Stimulated activated CD4-positive, alpha-beta T cell treated with anti-CD3 and anti-CD28 coated beads, TNF-alpha, amount 100 ng/mL, for 1 hour (primary cell): ENCODE measurements around the gene DDX59.

Experiments used
- DNase-seq, 3 donors: peaks; one replicate each; pipeline ENCODE4 v3.0.0-alpha.2; 2020; ENCODE audit warnings: low read depth in 3 of 3, low spot score in 1 of 3

DDX59 gene

DNA sequence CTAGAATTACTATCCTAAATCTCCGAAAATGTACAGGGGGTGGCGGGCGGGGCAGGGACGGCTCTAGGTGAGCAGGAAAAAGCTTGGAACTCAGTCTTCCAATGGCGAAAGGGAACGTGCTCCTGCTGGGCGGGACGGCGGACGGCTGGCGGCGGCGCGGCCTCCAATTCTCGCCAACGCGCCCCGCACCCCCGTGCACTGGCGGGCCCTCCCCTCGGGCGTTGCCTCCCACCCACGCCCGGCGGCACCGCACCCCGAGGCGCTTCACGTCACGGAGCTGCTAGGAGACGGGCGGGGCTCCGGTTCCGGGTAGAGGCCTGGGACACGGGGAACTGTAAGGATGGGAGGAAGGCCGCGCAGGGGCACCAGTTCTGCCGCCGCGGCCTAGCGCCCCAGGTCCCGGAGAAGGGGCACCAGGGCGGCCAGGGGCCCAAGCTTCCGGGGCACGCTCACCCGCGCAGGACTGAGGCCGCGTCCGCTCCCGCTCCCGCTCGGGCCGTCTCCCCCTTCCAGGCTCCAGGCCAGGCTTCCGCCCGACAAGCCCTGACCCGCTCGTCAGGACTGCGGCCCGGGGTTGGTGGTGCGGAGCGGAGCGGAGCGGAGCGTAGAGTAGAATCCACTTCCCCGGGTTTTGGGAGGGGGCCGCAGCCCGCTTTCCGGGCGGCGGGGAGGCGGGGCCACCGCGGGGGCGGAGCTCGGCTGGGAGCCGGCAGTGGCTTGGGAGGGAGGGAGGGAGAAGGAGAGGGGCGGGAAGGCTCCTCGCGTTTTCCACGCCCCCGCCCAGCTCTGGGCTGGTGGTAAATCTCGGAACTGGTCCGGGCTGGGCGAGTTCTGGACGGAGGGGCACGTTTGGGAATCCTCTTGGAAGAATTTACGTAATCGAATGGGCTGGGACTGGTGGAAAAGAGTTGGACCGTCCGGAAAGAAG lies at the start of gene DDX59:
Gene DDX59, minus strand, starts transcription at position 594 of the 928 bp plus-strand sequence. CDS start 3,167 bp downstream, outside the sequence.
- peak; percentile 65 to 86 (median 77) for DNase-seq

DNA sequence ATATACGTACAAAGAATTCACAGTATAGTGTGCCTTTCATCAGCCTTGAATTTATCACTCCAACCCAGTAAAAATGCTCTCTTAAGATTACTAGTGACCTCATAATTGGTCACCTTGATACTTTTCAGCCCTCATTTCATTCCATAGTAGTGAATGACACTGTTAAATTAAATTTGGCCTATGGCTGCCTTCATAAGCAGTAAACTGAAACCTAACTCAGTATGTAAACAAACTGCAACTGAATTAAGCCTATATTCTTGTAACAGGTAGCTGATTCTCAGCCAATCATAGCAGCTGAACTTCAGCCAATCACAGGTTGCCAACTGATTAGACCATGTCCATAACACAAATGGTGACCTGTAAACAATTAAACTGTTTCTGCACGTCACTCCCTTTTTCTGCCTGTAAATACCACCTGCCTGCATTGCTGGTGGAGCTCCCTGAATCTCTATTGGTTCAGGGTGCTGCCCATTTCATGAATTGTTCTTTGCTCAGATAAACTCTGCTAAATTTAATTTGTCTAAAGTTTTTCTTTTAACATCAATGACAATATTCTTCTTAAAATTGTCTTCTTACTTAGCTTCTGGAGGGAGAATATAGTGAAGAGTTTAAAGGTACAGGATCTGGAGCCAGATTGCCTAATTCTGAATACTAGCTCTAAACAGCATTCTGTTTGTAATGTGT lies 44.9 kb upstream of the DDX59 start:
- no peak for DNase-seq

DNA sequence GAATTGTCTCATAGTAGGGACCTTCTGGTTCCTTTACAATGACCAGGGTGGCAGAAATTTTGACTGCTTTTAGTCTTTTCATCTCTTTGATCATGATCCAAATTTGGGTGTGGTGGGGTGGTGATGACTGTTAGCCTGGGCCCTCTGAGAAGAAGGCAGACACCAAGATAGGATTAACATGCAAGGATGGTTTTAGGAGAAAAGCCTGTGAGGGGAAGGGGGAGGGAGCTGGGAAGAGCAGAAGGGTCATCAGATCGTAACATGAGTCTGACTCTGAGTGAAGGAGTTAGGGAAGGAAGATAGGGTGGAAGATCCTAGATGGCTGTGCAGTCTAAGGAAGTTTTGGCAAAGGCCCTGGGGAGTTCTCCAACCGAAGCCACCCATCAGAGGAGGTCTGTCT lies 40.5 kb upstream of the DDX59 start:
- DNase-seq: no peak

DNA sequence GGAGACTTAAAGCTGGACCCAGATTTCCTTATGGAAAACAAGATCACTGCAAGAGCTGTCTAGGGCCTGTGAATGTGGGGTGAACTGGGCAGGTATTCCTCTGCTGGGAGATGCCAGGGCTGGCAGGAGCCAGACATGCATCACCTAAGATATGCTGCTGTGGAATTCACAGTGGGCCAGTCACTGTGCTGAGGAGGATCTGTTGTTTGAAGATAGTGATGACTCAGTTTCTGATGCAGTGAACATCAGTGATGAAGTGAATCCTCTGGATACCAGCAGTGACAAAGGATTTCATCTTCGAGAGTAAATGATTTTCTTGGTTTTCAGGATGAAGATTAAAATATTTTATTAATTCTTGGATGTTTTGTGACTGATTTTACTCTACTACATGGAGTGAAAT lies 39.1 kb upstream of the DDX59 start:
- no peak for DNase-seq

DNA sequence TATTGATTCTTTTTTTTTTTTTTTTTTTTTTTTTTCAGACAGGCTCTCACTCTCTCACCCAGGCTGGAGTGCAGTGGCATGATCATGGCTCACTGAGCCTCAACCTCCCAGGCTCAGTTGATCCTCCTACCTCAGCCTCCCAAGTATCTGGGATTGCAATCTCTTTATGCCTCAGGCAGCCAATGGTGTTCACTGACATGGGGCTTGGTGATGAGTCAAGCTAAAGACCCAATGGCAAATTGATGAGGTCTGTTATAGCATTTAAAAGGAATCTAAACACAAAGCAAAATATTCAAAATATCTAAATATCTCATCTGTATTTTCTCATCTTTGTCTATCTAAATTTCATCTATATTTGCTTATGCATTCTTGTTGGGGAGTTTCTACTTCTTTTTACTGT lies 38.5 kb upstream of the DDX59 start:
- DNase-seq: no peak

DNA sequence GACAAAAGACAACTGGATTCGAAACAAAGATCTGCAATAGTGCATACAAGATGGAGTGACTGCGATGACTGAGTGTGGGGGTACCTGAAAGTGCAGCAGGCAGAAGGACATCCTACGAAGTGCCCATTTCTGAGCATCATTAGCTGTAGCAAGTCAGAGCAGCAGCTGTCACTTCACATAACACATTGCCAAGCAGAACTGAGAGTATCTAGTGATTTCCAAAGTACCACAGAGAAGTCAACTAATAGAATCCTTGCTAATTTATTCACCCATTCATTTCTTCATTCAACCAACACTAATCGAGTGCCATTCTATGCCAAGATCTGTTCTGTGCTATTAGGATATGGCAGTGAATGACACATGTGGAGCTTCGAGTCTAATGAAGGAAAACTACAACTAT lies 37.4 kb upstream of the DDX59 start:
- DNase-seq: no peak

DNA sequence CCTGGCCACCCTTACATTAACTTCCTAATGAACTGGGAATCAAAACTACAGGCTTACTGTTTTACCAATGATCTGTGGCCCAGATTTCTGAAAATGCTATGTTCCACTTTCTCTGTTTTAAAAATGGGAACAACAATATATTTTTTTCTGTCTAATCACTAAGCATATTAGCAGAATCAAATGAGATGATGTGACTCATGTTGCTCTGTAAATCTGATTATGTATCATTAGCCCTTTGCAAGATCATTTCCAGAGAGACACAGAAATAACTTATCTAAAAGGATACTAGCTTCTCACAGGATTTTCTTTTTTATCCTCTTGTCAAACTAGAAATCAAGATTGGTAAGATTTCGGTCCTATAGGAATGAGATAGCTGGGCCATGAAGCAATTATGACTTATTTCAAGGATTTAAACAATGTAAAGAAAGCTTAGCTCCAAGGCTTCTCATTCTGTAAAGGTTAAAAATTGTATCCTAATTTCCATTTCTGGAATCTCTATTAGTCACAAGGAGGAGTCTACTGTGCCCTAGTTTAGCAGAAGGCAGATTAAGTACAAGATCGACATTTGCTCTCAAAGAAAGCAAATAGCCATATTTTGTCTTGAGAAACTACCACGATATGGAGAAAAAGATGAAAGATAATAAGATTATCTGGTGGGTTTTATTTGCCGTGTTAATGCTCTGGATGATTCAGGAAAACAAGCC lies 36.6 kb upstream of the DDX59 start:
- DNase-seq: no peak

DNA sequence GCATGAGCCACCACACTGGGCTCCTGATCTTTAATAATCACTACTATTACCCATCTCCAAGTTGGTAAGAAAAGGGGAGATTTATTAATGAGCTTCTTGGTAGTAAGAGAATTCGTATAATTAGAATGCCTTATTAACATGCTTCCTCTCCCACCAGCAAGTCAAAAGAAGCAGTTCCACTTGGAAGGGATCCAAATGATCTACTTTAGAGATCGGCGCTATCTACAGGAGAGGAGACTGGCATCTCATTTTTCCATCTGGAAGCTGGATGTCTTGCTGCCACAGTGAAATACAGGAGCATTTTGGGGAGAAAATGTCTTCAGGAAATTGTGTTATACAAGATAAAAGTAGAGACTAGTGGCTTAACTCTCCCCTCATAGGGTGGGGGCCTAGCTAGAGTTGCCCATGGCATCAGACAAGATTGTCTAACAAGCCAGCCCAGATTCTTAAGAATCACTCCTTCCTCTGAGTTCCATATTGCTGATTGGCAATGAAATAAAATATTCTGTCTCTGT lies 35.3 kb upstream of the DDX59 start:
- DNase-seq: no peak

DNA sequence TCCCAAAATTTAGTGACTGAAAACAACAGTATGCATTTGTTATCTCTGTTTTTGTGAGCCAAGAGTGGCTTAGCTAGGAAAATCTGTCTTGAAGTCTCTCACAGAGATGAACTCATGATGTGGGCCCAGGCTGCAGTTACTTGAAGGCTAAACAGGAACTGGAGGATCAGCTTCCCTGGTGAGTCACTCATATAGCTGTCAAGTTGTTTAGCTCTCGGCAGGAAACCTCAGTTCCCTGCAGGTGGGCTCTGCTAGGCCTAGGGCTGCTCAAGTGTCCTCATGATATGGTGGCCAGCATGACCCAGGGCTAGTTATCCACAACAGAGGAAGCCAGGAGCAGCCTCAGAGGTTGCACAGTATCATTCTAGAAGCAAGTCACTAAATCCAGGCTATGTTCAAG lies 30.2 kb upstream of the DDX59 start:
- DNase-seq: no peak

DNA sequence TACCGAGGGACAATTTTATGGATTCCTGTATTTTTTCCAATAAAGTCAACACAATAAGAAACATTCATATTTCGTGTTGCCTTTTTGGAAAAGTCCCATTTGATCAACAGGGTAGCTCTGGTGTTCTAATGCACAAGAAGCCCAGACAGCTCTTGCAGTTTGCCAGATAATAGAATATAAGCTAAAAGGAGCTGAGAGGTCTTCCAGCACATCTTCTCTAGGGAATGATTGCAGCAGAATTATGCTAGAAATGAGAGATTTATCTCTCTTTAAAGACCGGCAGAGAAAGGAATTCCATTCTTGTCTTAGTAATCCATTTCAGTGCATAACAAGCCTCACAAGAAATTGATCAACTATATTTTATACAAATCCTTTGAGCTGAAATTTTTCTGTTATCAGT lies 25.0 kb upstream of the DDX59 start:
- DNase-seq: no peak

DNA sequence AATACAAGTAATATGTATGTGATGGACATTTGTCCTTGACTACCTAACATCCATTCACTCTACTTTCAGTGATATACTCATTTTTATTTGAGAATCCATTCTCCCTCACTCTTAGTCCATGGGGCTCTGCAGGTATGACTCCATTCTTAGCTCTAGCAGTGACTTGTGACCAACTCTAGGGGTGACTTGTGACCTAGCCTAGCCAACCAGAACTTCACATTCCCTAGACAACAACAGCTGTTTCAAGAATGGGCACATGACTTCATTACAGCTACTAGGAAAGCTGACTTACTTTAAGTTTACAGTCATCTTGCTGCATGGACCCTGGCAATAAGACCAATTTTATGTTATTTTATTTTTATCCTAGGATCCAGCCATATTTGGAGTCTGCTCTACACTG lies 23.6 kb upstream of the DDX59 start:
- no peak for DNase-seq

DNA sequence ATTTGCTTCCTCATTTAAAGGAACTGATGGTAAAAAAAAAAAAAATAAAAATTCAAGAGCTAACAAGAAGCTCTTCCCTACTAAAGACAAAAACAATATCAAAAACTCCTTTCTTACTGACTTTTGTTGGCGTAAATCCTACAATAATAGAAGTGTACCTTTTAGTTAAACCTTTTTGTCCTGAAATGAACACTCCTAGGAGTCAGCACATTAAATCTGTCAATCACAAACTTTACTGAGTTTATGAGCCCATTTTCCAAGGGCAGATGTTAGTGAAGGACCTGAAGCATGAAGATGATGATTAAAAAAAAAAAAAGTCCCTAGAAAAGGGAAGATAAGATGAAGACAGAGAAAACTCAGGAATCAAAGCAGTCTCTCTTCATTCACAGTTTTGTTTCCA lies 22.6 kb upstream of the DDX59 start:
- no peak for DNase-seq

DNA sequence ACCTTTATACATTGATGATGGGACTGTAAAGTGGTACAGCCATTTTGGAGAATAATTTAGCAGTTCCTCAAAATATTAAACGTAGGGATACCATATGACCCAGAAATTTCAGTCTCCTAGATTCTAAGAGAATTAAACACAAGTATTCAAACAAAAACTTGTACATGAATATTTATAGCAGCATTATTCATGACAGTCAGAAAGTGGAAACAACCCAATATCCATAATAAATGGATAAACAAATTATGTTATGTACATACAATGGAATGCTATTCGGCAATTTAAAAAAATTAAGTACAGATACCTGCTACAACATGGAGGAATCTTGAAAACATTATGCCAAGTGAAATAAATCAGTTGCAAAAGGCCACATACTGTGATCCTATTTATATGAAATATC lies 16.9 kb upstream of the DDX59 start:
- no peak for DNase-seq

DNA sequence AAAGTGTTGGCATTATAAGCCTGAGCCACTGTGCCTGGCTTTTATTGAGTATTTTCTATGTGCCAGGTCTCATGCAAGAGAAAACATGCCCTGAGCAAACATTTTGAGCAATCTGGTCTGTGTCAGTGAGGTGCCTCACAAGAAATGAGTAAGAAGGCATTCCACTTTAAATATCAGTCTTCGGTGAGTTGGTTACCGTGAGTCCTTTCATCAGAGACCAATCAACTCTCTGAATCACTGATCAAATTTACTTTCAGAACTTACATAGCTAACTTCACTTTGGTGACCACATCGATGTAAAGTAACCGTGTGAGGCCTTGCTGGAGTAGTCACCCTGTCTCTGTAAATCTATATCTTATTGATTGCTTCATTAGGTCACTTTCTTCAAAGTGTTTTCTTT lies 14.3 kb upstream of the DDX59 start:
- DNase-seq: no peak

DNA sequence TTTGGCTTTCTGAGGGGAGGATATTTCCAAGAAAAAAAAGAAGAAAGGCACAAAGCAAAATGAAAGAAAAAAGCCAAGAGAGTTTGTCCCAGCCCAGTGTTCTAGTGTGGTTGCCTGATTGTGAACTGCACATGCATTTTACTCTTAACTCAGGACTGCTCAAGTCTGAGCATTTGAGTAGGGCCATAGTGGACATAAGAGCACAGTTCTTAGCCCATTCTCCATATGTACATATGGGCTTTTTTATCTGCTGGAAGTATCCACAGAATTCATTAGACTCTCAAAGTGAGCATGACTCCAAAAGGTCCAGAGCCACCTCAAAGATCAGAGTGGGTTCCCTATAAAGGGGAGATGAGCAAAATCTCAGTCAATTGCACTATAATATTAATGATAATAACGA lies 13.6 kb upstream of the DDX59 start:
- DNase-seq: no peak

DNA sequence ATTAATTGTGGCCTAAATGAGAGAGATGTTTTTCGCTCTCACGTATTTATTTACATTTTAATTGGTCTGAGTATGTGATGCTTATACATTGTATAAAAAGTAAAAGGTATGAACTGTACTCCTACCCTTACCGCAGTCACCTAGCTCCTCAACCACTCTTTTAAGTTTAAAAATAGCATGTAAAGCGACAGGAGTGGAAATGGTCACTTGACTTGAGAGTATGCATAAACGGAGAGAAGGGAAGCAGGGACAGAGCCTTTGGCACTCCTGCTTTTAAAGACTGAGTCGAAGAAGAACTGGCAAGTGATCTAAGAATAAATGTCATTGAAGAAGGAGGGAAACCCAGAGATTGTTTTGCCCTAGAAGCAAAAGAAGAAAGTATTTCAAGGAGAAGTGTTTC lies 11.5 kb upstream of the DDX59 start:
- DNase-seq: no peak

DNA sequence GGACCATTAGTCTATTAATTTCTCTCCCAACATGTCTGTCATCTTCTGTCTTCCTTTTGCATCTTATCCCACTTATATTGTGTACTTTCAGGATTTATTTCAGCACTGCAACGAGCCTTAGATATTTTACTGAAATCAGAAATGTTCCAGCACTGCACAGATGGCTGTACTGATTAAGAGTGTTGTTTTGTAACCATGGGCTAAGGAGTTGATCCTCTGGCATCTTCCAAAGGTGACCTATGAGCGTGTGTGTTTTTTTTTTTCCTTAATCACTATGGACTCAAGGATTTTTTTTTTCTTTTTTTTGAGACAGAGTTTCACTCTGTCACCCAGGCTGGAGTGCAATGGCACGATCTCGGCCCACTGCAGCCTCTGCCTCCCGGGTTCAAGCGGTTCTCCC lies 7.1 kb upstream of the DDX59 start:
- DNase-seq: no peak

DNA sequence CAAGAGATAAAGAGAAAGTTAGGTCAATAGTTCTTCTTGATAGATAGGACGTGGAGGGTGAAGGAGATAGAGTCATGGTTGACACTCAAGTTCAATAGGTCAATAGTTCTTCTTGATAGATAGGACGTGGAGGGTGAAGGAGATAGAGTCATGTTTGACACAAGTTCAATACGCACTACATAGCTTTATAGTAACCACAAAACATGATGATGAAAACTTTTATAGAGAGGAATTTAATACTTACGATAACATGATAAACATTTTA lies 5.8 kb upstream of the DDX59 start:
- DNase-seq: no peak

DNA sequence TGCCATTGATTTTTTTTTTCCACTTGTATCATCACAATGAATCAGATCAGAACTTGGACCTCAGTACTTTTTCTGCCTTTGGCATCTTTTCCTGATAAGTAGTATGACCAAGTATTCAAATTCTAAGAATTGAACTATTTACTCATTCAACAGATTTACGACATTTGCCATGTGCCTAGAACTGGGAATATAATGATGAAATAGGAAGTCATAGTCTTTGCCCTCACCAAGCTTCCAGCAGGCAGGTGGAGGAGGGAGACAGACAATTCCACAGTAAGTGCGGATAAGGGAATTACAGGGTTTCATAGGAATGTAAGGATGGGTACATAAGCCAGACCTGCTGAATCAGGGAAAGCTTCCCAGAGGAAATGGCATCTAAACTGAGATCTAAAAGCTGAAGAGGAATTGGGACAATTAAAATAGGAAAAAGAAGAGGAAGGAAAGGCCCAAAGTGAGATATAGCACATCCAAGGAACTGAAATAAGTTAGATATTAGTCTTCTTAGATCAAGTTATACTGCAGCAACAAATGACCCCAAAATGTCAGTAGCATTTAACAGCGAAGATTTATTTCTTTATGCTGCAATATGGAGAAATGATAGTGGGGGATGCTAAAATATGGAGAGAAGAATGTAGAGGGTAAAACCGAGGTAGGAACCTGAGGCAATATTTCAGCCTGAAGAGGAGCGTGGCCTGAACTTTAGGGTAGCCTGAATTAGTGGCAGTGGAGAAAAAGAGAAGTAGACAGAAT lies 5.3 kb upstream of the DDX59 start:
- DNase-seq: no peak

DNA sequence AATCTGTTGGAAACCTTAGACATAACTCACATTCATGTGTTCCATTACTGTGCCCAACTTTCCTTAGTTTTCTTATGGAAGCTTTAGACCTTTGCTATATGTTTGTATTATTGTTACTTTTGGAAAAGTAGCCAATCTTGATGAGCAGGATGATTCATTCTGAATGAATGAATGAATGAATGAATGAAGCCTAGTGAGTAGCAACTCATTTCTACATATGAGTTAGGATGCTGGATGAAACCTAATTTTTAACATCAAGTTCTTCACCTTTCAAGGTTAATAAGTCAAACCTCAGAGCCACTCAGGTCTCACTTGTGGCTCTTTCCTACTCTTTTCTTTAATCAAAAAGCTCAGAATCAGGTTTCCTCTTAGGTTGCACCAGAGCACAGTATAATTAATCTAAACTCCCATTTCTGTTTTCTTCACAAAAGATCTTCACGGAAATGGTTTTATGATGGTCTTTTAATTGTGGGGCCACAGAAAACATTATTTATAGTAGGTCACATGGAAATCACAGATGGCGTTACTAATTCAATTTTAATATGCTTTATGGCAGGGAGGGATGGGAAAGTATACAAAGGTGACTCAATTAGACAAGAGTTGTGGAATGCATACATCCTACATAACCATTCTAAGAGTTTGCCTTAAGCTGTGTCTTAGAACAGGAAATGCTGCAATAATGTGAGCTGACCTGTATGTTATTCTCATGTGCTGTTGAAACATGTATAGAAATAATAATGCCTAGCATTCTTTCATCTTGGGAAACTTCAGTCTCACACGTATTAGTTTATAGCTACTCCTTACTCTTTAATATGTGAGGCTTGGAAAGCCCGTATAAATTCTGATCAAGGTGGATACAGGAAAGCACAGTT lies 4.5 kb upstream of the DDX59 start:
- DNase-seq: no peak
